Measurements from ENCODE around the gene PIEZO1. TPM values are rescaled to one million over a fixed set of nuclear protein-coding genes. Genes with fewer than 3 reads are reported as not detected.

PIEZO1 gene
- total and polyA plus RNA-seq, 10 of the 15 experiments (the other 5 are each of a cell fraction or from before 2014, with no cell fraction given), result 1.3 to 169 (median 33.4) TPM

DNA sequence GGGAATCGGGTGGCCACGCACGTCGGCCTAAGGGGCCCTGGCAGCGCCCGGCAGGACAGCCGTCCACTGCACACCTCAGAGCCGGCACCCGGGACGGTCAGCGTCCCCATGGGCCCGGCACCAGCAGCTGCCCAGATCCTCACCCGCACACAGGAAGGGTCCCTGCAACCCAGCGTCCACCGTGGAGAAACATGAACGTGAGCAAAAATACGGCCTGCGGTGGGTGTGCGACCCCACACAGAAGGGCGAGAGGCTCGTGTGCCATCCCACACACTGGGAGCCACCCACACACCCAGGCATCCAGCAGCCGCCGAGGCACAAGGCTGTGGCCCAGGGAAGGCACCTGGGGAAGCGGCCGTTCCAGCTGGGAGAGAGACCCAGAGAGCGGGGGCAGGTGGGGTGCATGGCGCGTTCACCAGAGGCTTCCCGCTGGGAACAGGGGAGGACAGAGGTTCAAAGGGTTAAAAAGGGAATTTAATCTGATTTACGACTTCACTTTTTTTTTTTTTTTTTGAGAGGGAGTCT, 6.4 kb downstream of the PIEZO1 start:
- Histone ChIP-seq H3K4me3 (no peak overlapping the region), H3K36me3 (ENCODE audit: control insufficient read depth in 2 of 2, insufficient read depth in 2 of 2, low read length in 1 of 2) (peaks cover 0 to 3% of the 10 kb centered on the region in 2 experiments; a peak in 2 of 4 replicates), H3K4me2 (ENCODE audit: control insufficient read depth, insufficient read depth) (peak overlapping the region; percentile 33; the same call in 1 of the 2 replicates), H2AFZ (ENCODE audit: control insufficient read depth, low read depth, low read length) (no peak overlapping the region), H3K27ac (ENCODE audit: control insufficient read depth, insufficient read depth) (no peak overlapping the region), H3K9me3 (replicated peaks; ENCODE audit: control insufficient read depth, insufficient read depth, low read length) (no peaks in the 10 kb centered on the region), H3K79me2 (ENCODE audit: control insufficient read depth, insufficient read depth, low read length) (peaks cover 80% of the 10 kb centered on the region), H3K27me3 (replicated peaks in 1 of 2; ENCODE audit: control insufficient read depth in 2 of 2, insufficient read depth in 2 of 2, low read length in 1 of 2) (no peaks in the 10 kb centered on the region), H3K9ac (ENCODE audit: control insufficient read depth, insufficient read depth, low read length) (no peak overlapping the region), H3K4me1 (ENCODE audit: control insufficient read depth, insufficient read depth, low read length) (peaks cover 28% of the 10 kb centered on the region), H4K20me1 (ENCODE audit: control insufficient read depth, insufficient read depth) (no peaks in the 10 kb centered on the region; the same call in 1 of the 2 replicates)
- ChIA-PET RAD21 (ENCODE audit: unreplicated experiment) (interaction anchor here (1.1 kb wide), 1 partner anchor 20 kb away, joined by 3 read pairs; no protein-coding TSS in a partner anchor), CTCF (interaction anchor here (4.6 kb wide), 1 partner anchor 42 kb away, joined by 51 read pairs; no protein-coding TSS in a partner anchor), SMC1A (ENCODE audit: uncharacterized antibody, unreplicated experiment) (no interaction called here), POLR2A (interaction anchor here (1.3 kb wide), 1 partner anchor 41 kb away, joined by 3 read pairs; no protein-coding TSS in a partner anchor)
- BruUV-seq (replicated peaks), result no TSS peak
- ATAC-seq, result no peak
- no peak for DNase-seq (ENCODE audit: low read depth, low spot score)
- TF ChIP-seq, protein P1, sequence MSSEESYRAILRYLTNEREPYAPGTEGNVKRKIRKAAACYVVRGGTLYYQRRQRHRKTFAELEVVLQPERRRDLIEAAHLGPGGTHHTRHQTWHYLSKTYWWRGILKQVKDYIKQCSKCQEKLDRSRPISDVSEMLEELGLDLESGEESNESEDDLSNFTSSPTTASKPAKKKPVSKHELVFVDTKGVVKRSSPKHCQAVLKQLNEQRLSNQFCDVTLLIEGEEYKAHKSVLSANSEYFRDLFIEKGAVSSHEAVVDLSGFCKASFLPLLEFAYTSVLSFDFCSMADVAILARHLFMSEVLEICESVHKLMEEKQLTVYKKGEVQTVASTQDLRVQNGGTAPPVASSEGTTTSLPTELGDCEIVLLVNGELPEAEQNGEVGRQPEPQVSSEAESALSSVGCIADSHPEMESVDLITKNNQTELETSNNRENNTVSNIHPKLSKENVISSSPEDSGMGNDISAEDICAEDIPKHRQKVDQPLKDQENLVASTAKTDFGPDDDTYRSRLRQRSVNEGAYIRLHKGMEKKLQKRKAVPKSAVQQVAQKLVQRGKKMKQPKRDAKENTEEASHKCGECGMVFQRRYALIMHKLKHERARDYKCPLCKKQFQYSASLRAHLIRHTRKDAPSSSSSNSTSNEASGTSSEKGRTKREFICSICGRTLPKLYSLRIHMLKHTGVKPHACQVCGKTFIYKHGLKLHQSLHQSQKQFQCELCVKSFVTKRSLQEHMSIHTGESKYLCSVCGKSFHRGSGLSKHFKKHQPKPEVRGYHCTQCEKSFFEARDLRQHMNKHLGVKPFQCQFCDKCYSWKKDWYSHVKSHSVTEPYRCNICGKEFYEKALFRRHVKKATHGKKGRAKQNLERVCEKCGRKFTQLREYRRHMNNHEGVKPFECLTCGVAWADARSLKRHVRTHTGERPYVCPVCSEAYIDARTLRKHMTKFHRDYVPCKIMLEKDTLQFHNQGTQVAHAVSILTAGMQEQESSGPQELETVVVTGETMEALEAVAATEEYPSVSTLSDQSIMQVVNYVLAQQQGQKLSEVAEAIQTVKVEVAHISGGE (CRISPR knock-in tag; IDR thresholded peaks at IDR 0.05), result no peak
- 0 out of 2 replicates have a peak, but pooled peaks have one; percentile 7 for TF ChIP-seq TCF3 (IDR thresholded peaks at IDR 0.05; ENCODE audit: borderline replicate concordance, insufficient read depth, low read depth, low read length)
- no peak for FAIRE-seq
- in situ Hi-C loops (cut with MboI) (no loop called here), intact Hi-C loops (cut with micrococcal nuclease; ENCODE audit: unreplicated experiment) (no loop called here)
- 94% methylated on average over 28 of the region's 30 CpGs for WGBS (ENCODE audit: insufficient coverage, insufficient replicate concordance, low lambda C conversion rate, missing lambda C conversion rate)

DNA sequence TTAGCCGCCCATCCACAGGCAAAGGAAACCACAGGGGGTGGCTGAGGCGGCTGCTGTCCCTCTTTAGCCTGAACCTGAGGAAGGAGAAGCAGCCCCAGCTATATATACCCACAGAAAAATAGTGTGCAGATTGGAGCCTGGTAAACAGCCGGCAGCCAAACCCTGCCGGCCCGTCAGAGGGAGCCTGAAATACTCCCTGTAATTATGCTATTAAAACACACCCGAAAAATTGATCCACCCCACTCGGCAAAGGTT, 6.8 kb downstream of the PIEZO1 start:
- H3K9ac ChIP-seq (ENCODE audit: control insufficient read depth, insufficient read depth, low read length), result no peak overlapping the region
- no peak for DNase-seq (ENCODE audit: low read depth, low spot score)
- peaks cover 0 to 3% of the 10 kb centered on the region in 2 experiments; a peak in 2 of 4 replicates for H3K36me3 ChIP-seq (ENCODE audit: control insufficient read depth in 2 of 2, insufficient read depth in 2 of 2, low read length in 1 of 2)
- peaks cover 76% of the 10 kb centered on the region for H3K79me2 ChIP-seq (ENCODE audit: control insufficient read depth, insufficient read depth, low read length)
- FAIRE-seq, result no peak
- no peak overlapping the region for H3K4me3 ChIP-seq
- no peak overlapping the region for H2AFZ ChIP-seq (ENCODE audit: control insufficient read depth, low read depth, low read length)
- no peaks in the 10 kb centered on the region for H3K9me3 ChIP-seq (replicated peaks; ENCODE audit: control insufficient read depth, insufficient read depth, low read length)
- intact Hi-C loops (cut with micrococcal nuclease; ENCODE audit: unreplicated experiment), result no loop called here
- no peak for ATAC-seq
- RAD21 ChIA-PET (ENCODE audit: unreplicated experiment), result interaction anchor here (1.1 kb wide), 1 partner anchor 20 kb away, joined by 3 read pairs; no protein-coding TSS in a partner anchor
- CTCF ChIA-PET, result no interaction called here
- in situ Hi-C loops (cut with MboI), result no loop called here
- H3K4me2 ChIP-seq (ENCODE audit: control insufficient read depth, insufficient read depth), result peak overlapping the region; percentile 33; the same call in 1 of the 2 replicates
- no peak overlapping the region for H3K27ac ChIP-seq (ENCODE audit: control insufficient read depth, insufficient read depth)
- H3K27me3 ChIP-seq (replicated peaks in 1 of 2; ENCODE audit: control insufficient read depth in 2 of 2, insufficient read depth in 2 of 2, low read length in 1 of 2), result no peaks in the 10 kb centered on the region
- no TSS peak for BruUV-seq (replicated peaks)
- POLR2A ChIA-PET, result no interaction called here
- 72% methylated on average over 7 of the region's 7 CpGs for WGBS (ENCODE audit: insufficient coverage, insufficient replicate concordance, low lambda C conversion rate, missing lambda C conversion rate)
- peaks cover 28% of the 10 kb centered on the region for H3K4me1 ChIP-seq (ENCODE audit: control insufficient read depth, insufficient read depth, low read length)
- SMC1A ChIA-PET (ENCODE audit: uncharacterized antibody, unreplicated experiment), result no interaction called here
- H4K20me1 ChIP-seq (ENCODE audit: control insufficient read depth, insufficient read depth), result no peaks in the 10 kb centered on the region; the same call in 1 of the 2 replicates
- TF ChIP-seq NBN (IDR thresholded peaks at IDR 0.05) (no peak), ZBED1 (IDR thresholded peaks at IDR 0.05; ENCODE audit: borderline replicate concordance) (no peak), RUNX3 (IDR thresholded peaks at IDR 0.05; ENCODE audit: low read length) (no peak), ESRRA (IDR thresholded peaks at IDR 0.05; ENCODE audit: low read length) (no peak), HDAC6 (IDR thresholded peaks at IDR 0.05; ENCODE audit: unreplicated experiment) (no peak), BACH1 (IDR thresholded peaks at IDR 0.05; ENCODE audit: borderline replicate concordance) (no peak), BHLHE40 (IDR thresholded peaks at IDR 0.05; ENCODE audit: borderline replicate concordance in 1 of 2, low read depth in 2 of 2, low read length in 1 of 2) (no peak)
- TF ChIP-seq, protein P2, sequence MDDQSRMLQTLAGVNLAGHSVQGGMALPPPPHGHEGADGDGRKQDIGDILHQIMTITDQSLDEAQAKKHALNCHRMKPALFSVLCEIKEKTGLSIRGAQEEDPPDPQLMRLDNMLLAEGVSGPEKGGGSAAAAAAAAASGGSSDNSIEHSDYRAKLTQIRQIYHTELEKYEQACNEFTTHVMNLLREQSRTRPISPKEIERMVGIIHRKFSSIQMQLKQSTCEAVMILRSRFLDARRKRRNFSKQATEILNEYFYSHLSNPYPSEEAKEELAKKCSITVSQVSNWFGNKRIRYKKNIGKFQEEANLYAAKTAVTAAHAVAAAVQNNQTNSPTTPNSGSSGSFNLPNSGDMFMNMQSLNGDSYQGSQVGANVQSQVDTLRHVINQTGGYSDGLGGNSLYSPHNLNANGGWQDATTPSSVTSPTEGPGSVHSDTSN (IDR thresholded peaks at IDR 0.05; ENCODE audit: insufficient replicate concordance, low read depth, low read length), result no peak
- TF ChIP-seq, protein P3, sequence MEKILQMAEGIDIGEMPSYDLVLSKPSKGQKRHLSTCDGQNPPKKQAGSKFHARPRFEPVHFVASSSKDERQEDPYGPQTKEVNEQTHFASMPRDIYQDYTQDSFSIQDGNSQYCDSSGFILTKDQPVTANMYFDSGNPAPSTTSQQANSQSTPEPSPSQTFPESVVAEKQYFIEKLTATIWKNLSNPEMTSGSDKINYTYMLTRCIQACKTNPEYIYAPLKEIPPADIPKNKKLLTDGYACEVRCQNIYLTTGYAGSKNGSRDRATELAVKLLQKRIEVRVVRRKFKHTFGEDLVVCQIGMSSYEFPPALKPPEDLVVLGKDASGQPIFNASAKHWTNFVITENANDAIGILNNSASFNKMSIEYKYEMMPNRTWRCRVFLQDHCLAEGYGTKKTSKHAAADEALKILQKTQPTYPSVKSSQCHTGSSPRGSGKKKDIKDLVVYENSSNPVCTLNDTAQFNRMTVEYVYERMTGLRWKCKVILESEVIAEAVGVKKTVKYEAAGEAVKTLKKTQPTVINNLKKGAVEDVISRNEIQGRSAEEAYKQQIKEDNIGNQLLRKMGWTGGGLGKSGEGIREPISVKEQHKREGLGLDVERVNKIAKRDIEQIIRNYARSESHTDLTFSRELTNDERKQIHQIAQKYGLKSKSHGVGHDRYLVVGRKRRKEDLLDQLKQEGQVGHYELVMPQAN (conservative IDR thresholded peaks at IDR 0.05), result no peak

Measured in GM12878 (cell line).